Loucy (cell line): ENCODE results near the gene TUBA4A.

Experiments
- CTCF ChIP-seq: fragments of 200-600 bp; sonication (generic); conservative IDR thresholded peaks from 2 replicates; pipeline ENCODE4 v1.5.1; 2014; ENCODE audit warnings: mild to moderate bottlenecking, antibody characterized with exemption, low read length
- EZH2phosphoT487 ChIP-seq: fragments of 200-600 bp; IDR thresholded peaks from 2 replicates; pipeline ENCODE4 v1.6.1; 2018; ENCODE audit warnings: antibody characterized with exemption, mild to moderate bottlenecking, moderate library complexity, borderline replicate concordance

GRCh38 chr2:219272356-219272755, 18.6 kb upstream of the TUBA4A start:
- TF ChIP-seq CTCF = no peak
- no peak for TF ChIP-seq EZH2phosphoT487
